Fibroblast of mammary gland (primary cell): ENCODE results near the gene SRSF2.
A peak's percentile ranks its signal among the peaks of the same experiment; 100 is the strongest.
"Not testable (repeated sequence)": the region's sequence is repeated elsewhere in the genome, so short reads cannot be mapped to it uniquely, and the experiment has no call there.

Experiments
- DNase-seq: peaks from one replicate; pipeline ENCODE4 v3.0.0-alpha.2; 2010; ENCODE audit warnings: low read depth
- H3K4me3 ChIP-seq: 2 replicates; pipeline ENCODE4 v1.5.1; 2011; ENCODE audit warnings: low read depth, mild to moderate bottlenecking, low read length, moderate library complexity; ENCODE audit not compliant: control insufficient read depth
- TF ChIP-seq, protein P1 (sequence below): conservative IDR thresholded peaks from 2 replicates; pipeline ENCODE4 v1.5.1; 2011; ENCODE audit warnings: low read depth, low read length, inconsistent platforms; ENCODE audit not compliant: control insufficient read depth, insufficient read depth

Gene SRSF2

GRCh38 chr17:76713765-76714164 lies 23.4 kb downstream of the SRSF2 start:
- DNase-seq, result no peak
- TF ChIP-seq, protein P1, sequence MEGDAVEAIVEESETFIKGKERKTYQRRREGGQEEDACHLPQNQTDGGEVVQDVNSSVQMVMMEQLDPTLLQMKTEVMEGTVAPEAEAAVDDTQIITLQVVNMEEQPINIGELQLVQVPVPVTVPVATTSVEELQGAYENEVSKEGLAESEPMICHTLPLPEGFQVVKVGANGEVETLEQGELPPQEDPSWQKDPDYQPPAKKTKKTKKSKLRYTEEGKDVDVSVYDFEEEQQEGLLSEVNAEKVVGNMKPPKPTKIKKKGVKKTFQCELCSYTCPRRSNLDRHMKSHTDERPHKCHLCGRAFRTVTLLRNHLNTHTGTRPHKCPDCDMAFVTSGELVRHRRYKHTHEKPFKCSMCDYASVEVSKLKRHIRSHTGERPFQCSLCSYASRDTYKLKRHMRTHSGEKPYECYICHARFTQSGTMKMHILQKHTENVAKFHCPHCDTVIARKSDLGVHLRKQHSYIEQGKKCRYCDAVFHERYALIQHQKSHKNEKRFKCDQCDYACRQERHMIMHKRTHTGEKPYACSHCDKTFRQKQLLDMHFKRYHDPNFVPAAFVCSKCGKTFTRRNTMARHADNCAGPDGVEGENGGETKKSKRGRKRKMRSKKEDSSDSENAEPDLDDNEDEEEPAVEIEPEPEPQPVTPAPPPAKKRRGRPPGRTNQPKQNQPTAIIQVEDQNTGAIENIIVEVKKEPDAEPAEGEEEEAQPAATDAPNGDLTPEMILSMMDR, result no peak
- no peak overlapping the region for H3K4me3 ChIP-seq

- not testable (repeated sequence) for H3K4me3 ChIP-seq, DNase-seq
Observed at GRCh38 chr17:76712321-76712720, 24.8 kb downstream of the SRSF2 start.

DNA sequence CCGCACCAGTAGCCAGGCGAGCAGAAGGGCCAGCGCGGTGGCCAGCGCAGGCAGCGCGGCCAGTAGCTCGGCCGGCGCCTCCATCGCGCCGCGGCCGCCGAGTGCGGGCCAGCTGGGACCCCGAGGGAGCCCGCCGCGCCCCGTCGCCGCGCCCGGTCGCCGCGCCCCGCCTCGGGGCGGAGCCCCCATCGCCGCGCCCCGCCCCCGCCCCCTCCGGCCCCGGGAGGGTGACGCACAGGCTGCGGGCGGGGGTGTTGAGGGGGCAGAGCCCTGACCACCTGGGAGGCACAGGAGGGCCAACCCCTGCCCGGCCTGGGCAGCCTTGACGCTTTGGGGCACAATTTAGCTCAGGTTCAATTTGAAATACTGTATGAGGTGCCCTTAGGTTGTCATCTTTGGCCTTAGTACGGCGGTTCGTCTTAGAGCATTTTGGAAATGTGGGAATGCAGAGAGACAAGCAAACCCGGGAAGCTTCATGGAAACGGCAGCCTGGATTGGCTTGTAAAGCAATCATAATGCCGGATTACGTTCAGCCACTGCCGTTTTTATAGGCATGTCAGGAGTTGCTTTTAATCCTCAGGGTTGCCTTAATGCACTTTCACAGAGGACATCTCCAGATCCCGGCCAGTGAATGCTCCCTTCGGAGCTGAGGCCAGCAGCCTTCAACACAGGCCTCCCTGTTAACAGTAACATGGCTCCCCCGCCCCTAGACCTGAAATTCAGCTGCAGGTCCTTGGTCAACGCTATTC lies 26.1 kb downstream of the SRSF2 start, which contains the start of gene MXRA7:
Gene MXRA7 (minus strand): TSS at position 103 of the 749 bp plus-strand sequence. CDS start 19 bp downstream, at position 84.
- H3K4me3 ChIP-seq, result peak within 1 kb of the TSS; percentile 70
- DNase-seq, result peak; percentile 56
- TF ChIP-seq, protein P1, result no peak

DNA sequence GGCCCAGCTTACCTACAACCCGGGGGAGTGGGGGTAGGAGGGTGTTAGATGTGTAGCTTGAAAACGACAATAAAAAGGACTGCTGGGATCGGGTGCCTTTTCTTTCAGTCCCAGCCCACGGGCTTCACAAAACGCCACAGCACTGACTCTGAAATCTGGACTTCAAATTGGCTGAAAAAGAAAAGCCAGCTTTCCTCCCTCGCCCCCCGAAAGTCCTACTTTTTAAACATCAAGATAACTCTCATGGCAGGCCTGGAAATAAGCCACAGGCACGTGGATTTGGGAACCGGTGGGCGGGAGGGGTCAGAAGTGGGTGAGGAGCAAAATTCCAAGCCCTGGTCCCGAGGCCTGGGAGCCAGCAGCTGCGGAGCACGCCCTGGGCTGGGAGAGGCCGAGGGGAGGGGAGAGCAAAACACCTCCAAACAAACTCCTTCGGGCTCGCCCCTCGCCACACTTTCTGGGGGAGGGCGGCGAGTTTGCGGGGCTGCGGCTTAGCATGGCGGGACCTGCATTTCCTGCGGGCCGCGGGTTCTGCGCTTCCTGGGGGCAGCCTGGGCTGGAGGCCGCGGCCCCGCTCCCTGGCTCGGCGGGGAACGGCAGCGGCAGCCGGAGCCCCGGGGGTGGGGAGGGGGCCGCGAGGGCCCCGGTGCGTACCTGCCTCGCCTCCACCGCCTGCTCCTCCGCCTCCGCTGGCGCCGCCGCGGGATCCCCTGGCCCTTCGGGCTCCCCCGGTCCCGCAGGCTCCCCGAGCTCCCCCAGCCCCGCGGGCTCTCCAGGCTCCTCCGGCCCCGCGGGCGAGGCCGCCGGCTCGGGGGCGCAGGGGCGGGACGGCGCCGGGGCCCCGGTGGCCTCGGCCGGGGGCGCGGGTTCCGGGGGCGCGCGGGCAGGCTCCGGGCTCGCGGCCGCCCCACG lies 26.9 kb downstream of the SRSF2 start:
- DNase-seq, result peak; percentile 67
- H3K4me3 ChIP-seq, result peak overlapping the region; percentile 70

DNA sequence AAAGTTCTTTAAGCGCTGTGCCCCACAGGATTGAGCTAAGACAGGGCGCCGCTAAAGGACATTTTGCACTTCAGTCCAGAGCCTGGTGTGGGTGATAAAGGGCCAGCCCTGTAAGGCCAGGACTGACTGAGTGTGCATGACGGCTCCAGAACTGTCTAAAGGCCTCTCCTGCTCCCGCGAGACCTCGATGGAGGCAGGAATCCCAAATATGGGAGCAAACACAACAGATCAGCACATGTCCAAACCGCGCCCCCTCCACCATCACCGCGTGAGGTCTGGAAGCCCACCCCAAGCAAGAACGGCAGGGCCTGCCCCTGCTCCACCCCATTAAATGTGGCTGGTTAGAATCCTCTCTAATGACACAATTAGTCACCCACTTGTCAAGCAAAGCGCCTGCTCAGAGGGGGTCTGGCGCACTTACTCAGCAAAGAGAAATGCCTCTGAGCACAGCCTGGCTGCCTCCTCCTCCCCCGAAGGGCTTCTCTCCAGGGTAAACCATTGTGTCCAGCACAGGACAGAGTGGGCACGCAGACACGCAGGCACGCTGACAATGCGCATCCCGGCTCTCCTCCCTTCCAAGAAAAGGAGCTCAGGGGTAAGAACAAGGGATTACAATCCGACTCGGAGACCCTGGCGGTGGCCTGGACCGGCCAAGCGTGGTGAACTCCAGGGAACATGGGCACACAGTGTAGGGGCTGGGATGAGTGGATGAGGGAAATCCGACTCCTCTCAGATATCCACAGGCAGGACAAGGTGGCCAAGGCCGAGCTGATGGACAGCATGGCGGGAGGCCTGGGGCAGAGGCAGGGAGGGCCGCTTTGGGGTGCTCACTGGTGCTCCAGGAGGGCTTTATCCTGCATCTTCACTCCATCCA lies 27.8 kb downstream of the SRSF2 start:
- H3K4me3 ChIP-seq, result peak overlapping the region; percentile 70
- TF ChIP-seq, protein P1, result no peak

DNA sequence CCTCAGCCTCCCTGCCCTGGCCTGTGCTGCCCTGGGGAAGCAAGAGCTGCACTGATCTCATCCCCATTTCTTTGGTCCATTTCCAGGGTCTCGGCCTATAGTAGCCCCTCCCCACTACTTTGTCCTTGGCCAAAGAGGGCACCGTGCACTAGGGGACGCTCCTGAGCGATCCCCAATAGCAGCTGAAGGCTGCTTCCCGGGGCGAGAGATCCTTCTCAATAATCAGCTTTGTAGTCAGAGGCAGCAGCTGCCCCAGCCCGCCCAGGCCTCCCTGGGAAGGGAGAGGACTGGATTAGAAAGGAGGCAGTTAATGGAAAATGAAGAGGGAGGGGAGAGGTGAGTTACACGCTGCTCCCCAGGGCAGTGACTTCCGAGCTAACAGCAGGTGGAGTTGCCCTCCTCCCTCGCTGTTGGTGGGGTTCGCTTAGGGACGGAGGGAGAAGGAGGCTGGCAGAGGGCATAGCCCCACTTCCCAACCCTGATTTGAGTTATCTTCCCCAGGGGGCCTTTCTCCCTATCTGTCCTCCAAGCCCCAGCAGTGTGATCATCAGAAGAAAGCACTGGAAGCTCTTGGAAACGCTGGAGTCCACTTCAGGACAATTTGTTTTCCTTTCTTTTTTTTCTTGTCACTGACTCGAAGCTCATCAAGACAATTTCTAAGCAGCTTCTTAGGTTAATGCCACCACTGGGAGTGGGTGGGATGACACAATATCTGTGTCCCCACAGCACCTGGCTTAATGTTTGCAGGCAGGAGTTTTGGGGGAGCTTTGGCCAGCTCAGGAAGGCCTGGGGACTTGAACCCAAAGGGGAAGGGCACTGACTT lies 28.9 kb downstream of the SRSF2 start:
- TF ChIP-seq, protein P1, result peak; percentile 54
- H3K4me3 ChIP-seq, result peak overlapping the region; percentile 39
- DNase-seq, result peak; percentile 51

More for the DNA sequence above, 27.8 kb downstream of the SRSF2 start:
- peak; percentile 98 for DNase-seq

- DNase-seq, result no peak
- TF ChIP-seq, protein P1, result no peak
- no peak overlapping the region for H3K4me3 ChIP-seq
Observed at GRCh38 chr17:76706817-76707216, 30.3 kb downstream of the SRSF2 start.
